Parathyroid adenoma (tissue), 2 donors: ENCODE measurements around the gene MUL1.

Source experiments
- H2AFZ ChIP-seq: fragments of 300-600 bp; sonication (generic); one replicate; pipeline ENCODE4 v1.7.0; 2017; ENCODE audit warnings: antibody characterized with exemption, mild to moderate bottlenecking
- H3K27ac ChIP-seq: fragments of 300-600 bp; sonication (generic); one replicate; pipeline ENCODE4 v1.7.0; 2017
- H3K27me3 ChIP-seq: fragments of 300-600 bp; sonication (generic); one replicate; pipeline ENCODE4 v1.7.0; 2017; ENCODE audit warnings: low read length; ENCODE audit not compliant: control insufficient read depth, insufficient read depth
- H3K36me3 ChIP-seq: fragments of 300-600 bp; sonication (generic); one replicate; pipeline ENCODE4 v1.7.0; 2017; ENCODE audit warnings: low read length; ENCODE audit not compliant: control insufficient read depth, insufficient read depth
- H3K4me1 ChIP-seq: fragments of 300-600 bp; sonication (generic); one replicate; pipeline ENCODE4 v1.7.0; 2017; ENCODE audit warnings: control low read depth
- H3K4me2 ChIP-seq: fragments of 300-600 bp; sonication (generic); one replicate; pipeline ENCODE4 v1.7.0; 2017; ENCODE audit warnings: low read length
- H3K4me3 ChIP-seq: fragments of 300-600 bp; sonication (generic); one replicate; pipeline ENCODE4 v1.7.0; 2017; ENCODE audit warnings: low read depth, low read length
- H3K79me2 ChIP-seq: fragments of 300-600 bp; sonication (generic); one replicate; pipeline ENCODE4 v1.7.0; 2017; ENCODE audit warnings: control low read depth
- H3K9ac ChIP-seq: fragments of 300-600 bp; sonication (generic); one replicate; pipeline ENCODE4 v1.7.0; 2017; ENCODE audit warnings: mild to moderate bottlenecking
- H3K9me3 ChIP-seq: fragments of 300-600 bp; sonication (generic); one replicate; pipeline ENCODE4 v1.7.0; 2017; ENCODE audit warnings: low read length; ENCODE audit not compliant: control insufficient read depth
- CTCF ChIP-seq: fragments of 300-600 bp; sonication (generic); IDR thresholded peaks from one replicate; pipeline ENCODE4 v1.7.0; 2017; ENCODE audit warnings: antibody characterized with exemption, mild to moderate bottlenecking
- donor health status: primary hyperparathyroidism.

The MUL1 gene

DNA sequence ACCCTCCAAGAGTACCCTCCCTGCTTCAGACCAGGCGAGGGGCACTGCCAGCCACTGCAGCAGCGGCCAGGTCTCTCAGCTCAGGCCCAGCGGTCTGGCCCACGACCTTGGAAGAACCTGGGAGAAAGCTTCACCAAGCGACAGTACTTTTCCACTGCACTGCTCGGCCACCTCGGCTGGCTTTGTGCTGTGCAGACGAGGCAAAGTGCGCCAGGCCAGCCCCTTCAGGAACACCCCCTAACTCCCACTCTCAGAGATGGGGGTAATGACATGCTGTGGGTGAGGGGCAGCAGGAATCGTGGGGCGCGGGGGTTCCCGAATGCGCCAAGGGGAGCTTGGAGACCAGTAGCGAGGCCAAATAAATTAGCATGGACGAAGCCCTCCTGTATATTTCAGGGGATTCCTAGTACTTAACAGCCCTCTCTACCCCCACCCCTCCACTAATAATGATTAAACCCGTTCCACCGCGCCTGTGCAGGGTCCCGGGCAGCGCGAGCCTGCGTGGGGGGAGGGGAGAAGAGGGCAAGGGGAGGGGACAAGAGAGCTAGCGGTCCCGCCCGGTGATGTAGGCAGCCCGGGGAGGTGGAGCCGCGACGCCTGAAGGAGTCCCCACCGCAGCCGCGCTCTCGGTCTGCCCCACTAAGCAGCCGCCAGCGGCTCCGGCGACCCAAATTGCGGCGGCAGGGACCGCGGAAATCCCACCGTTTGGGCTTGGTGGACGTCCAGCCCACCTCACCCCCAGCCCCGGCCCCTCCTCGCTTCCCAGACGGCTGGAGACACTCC is 44.2 kb upstream of the MUL1 start, which contains the start of gene FAM43B:
Gene FAM43B, plus strand, starts transcription at position 629 of the 783 bp plus-strand sequence. CDS start 401 bp downstream, outside the sequence.
- Histone ChIP-seq H3K36me3 (no peaks in the 10 kb centered on the region), H3K4me2 (peak within 1 kb of the TSS; percentile 42), H3K27me3 (no peaks in the 10 kb centered on the region), H3K79me2 (no peaks in the 10 kb centered on the region), H3K27ac (peak within 1 kb of the TSS; percentile 15), H3K4me1 (peaks cover 2% of the 10 kb centered on the region), H3K4me3 (peak within 1 kb of the TSS; percentile 4), H3K9me3 (no peaks in the 10 kb centered on the region), H2AFZ (peak within 1 kb of the TSS; percentile 73), H3K9ac (no peak within 1 kb of the TSS)
- no peak for TF ChIP-seq CTCF

DNA sequence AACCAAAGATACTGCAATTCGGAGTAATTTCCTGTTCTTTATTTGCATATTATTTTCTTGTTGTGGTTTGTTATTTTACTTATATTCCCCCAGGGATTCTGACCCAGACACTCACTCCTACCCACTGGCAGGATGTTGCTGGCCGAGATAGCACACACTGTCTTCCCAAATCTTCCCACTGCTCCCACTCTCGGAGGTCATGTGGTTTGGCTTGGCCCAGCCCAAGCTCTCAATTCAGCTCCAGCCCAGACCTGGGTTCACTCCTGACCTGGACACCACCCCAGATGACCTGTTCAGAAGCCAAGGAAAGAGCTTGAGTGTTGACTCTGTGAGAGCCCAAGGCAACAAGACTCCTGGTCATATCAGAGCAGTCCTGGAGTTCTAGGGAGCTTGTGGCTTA is 43.2 kb upstream of the MUL1 start:
- Histone ChIP-seq H3K4me1 (peaks cover 2% of the 10 kb centered on the region), H3K9me3 (no peaks in the 10 kb centered on the region), H2AFZ (no peak overlapping the region), H3K27ac (no peak overlapping the region), H3K4me3 (no peak overlapping the region), H3K79me2 (no peaks in the 10 kb centered on the region), H3K36me3 (no peaks in the 10 kb centered on the region), H3K9ac (no peak overlapping the region), H3K27me3 (no peaks in the 10 kb centered on the region), H3K4me2 (no peak overlapping the region)
- no peak for TF ChIP-seq CTCF

DNA sequence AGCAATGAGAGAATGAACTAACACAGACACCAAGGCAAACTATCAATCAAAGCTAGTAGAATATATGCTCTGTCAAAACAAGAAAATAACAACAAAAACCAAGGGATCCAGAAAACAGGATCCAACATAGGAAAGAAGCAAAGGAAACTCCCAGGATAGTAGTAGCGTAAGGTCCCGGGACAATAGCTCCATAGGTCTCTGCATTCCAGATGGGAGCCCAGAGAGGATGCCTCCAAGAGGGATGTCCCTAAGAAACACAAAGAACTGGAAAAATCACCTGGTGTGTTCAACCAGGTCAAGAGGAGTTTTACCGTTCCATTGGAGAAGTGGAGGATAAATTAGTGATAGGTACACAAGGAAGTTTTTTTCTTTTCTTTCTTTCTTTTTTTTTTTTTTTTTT is 38.7 kb upstream of the MUL1 start:
- TF ChIP-seq CTCF: no peak
- Histone ChIP-seq H3K9ac (no peak overlapping the region), H3K27me3 (no peaks in the 10 kb centered on the region)

GRCh38 chr1:20540281-20540680 is 32.3 kb upstream of the MUL1 start:
- Histone ChIP-seq H3K4me2 (no peak overlapping the region), H3K27ac (no peak overlapping the region), H3K9ac (no peak overlapping the region), H3K4me3 (no peak overlapping the region), H3K9me3 (no peaks in the 10 kb centered on the region), H3K4me1 (no peaks in the 10 kb centered on the region), H3K36me3 (no peaks in the 10 kb centered on the region), H3K27me3 (no peaks in the 10 kb centered on the region), H3K79me2 (no peaks in the 10 kb centered on the region), H2AFZ (no peak overlapping the region)
- no peak for TF ChIP-seq CTCF

More for the DNA sequence above, 38.7 kb upstream of the MUL1 start:
- no peak overlapping the region for H3K27ac ChIP-seq
- H3K79me2 ChIP-seq: no peaks in the 10 kb centered on the region
- no peak overlapping the region for H3K4me2 ChIP-seq
- no peaks in the 10 kb centered on the region for H3K36me3 ChIP-seq
- no peak overlapping the region for H2AFZ ChIP-seq
- H3K4me1 ChIP-seq: no peaks in the 10 kb centered on the region
- no peaks in the 10 kb centered on the region for H3K9me3 ChIP-seq
- no peak overlapping the region for H3K4me3 ChIP-seq
